HEK293T (cell line): ENCODE measurements around the gene PAPPA.

Experiments
- CTCF ChIA-PET: fragments of 350-600 bp; formaldehyde crosslinking; extraction: SDS; loops from one replicate; lab custom pipeline; 2021; ENCODE audit warnings: antibody characterized with exemption, inconsistent platforms; lab: Yijun Ruan, JAX
- POLR2A ChIA-PET: fragments of 350-600 bp; formaldehyde crosslinking; extraction: SDS; loops from one replicate; lab custom pipeline; 2020; ENCODE audit warnings: antibody characterized with exemption, inconsistent platforms; lab: Yijun Ruan, JAX
- DNase-seq: peaks from one replicate; pipeline ENCODE4 v3.0.0; 2012; ENCODE audit warnings: mixed read lengths; ENCODE audit errors: extremely low spot score
- ARNT ChIP-seq: fragments of 450-650 bp; IDR thresholded peaks from 2 replicates; pipeline ENCODE4 v1.6.1; 2017; ENCODE audit warnings: mild to moderate bottlenecking
- BHLHE40 ChIP-seq: fragments of 450-650 bp; IDR thresholded peaks from 2 replicates; pipeline ENCODE4 v1.6.1; 2016; ENCODE audit warnings: mild to moderate bottlenecking, moderate library complexity, borderline replicate concordance
- CTBP1 ChIP-seq: fragments of 450-650 bp; IDR thresholded peaks from 2 replicates; pipeline ENCODE4 v1.6.1; 2016; ENCODE audit warnings: borderline replicate concordance
- ELF4 ChIP-seq: fragments of 450-650 bp; IDR thresholded peaks from 2 replicates; pipeline ENCODE4 v1.6.1; 2017; ENCODE audit warnings: antibody characterized with exemption
- FOXA1 ChIP-seq: fragments of 450-650 bp; IDR thresholded peaks from 2 replicates; pipeline ENCODE4 v1.6.1; 2016; ENCODE audit warnings: mild to moderate bottlenecking
- FOXK2 ChIP-seq: fragments of 450-650 bp; IDR thresholded peaks from 2 replicates; pipeline ENCODE4 v1.6.1; 2016; ENCODE audit warnings: mild to moderate bottlenecking
- FOXM1 ChIP-seq: fragments of 450-650 bp; IDR thresholded peaks from 2 replicates; pipeline ENCODE4 v1.6.1; 2017; ENCODE audit warnings: mild to moderate bottlenecking, borderline replicate concordance
- HDGF ChIP-seq: fragments of 450-650 bp; IDR thresholded peaks from 2 replicates; pipeline ENCODE4 v1.6.1; 2017; ENCODE audit warnings: antibody characterized with exemption, borderline replicate concordance
- L3MBTL2 ChIP-seq: fragments of 450-650 bp; conservative IDR thresholded peaks from 2 replicates; pipeline ENCODE4 v1.6.1; 2016; ENCODE audit warnings: mild to moderate bottlenecking
- LEF1 ChIP-seq: fragments of 450-650 bp; IDR thresholded peaks from 2 replicates; pipeline ENCODE4 v1.6.1; 2017; ENCODE audit warnings: mild to moderate bottlenecking, borderline replicate concordance
- NFRKB ChIP-seq: fragments of 450-650 bp; IDR thresholded peaks from 2 replicates; pipeline ENCODE4 v1.6.1; 2016; ENCODE audit warnings: mild to moderate bottlenecking, moderate library complexity
- SP1 ChIP-seq: fragments of 450-650 bp; IDR thresholded peaks from 2 replicates; pipeline ENCODE4 v1.6.1; 2017
- SUZ12 ChIP-seq: fragments of 450-650 bp; IDR thresholded peaks from 2 replicates; pipeline ENCODE4 v1.6.1; 2016; ENCODE audit warnings: mild to moderate bottlenecking
- TARDBP ChIP-seq: fragments of 450-650 bp; IDR thresholded peaks from 2 replicates; pipeline ENCODE4 v1.6.1; 2016
- ZNF384 ChIP-seq: fragments of 450-650 bp; IDR thresholded peaks from 2 replicates; pipeline ENCODE4 v1.6.1; 2016
- TF ChIP-seq, protein P1 (sequence below): fragments of 450-650 bp; IDR thresholded peaks from 2 replicates; pipeline ENCODE4 v1.6.1; 2016

Gene PAPPA

DNA sequence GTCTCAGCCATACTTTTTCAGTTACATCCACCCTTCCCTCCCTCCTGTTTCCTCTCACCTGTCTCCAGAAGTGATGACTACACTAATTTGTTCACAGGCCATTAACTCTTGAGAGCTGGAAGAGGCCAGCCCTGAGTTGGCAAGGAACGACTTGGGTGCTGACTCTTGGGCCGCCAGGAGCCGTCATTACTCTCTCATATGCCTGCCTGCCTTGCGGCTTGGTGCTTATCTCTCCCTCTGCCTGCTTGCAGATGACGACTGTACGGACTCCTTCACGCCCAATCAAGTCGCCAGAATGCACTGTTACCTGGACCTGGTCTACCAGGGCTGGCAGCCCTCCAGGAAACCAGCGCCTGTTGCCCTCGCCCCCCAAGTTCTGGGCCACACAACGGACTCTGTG is 66.1 kb downstream of the PAPPA start:
- no peak for DNase-seq
- CTCF ChIA-PET = no interaction called here
- TF ChIP-seq SUZ12 = no peak
- no peak for TF ChIP-seq NFRKB
- no peak for TF ChIP-seq LEF1
- no peak for TF ChIP-seq BHLHE40
- no peak for TF ChIP-seq FOXK2
- no peak for TF ChIP-seq TARDBP
- TF ChIP-seq HDGF = no peak
- TF ChIP-seq SP1 = no peak
- TF ChIP-seq CTBP1 = no peak
- no peak for TF ChIP-seq ELF4
- no peak for TF ChIP-seq ZNF384
- POLR2A ChIA-PET = no interaction called here

DNA sequence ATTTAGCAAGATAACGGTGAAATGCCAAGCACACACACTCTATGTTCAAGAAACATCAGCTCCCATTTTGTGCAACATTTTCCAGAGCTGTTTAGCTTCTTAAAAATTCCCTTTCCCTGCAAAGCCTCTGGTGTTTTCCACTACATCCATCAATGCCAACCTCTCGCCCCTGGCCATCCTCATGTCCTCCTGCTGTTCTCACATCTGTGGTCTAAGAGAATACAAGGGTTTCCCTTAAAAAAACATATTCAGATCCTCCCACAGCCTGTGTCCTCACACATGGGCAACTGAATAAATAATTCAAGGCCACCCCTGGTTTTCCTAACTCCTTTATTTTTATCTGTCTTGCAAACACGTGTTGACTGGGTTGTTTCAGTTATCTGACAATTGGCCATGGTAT is 70.3 kb downstream of the PAPPA start:
- ChIA-PET CTCF (no interaction called here), POLR2A (no interaction called here)
- TF ChIP-seq, protein P1, sequence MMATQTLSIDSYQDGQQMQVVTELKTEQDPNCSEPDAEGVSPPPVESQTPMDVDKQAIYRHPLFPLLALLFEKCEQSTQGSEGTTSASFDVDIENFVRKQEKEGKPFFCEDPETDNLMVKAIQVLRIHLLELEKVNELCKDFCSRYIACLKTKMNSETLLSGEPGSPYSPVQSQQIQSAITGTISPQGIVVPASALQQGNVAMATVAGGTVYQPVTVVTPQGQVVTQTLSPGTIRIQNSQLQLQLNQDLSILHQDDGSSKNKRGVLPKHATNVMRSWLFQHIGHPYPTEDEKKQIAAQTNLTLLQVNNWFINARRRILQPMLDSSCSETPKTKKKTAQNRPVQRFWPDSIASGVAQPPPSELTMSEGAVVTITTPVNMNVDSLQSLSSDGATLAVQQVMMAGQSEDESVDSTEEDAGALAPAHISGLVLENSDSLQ = no peak
- no peak for TF ChIP-seq ARNT
- TF ChIP-seq SUZ12 = no peak
- no peak for TF ChIP-seq SP1
- no peak for TF ChIP-seq L3MBTL2
- TF ChIP-seq TARDBP = no peak
- TF ChIP-seq NFRKB = no peak
- TF ChIP-seq LEF1 = no peak
- TF ChIP-seq ZNF384 = no peak
- TF ChIP-seq HDGF = no peak
- no peak for TF ChIP-seq BHLHE40
- no peak for TF ChIP-seq FOXA1
- no peak for TF ChIP-seq CTBP1
- TF ChIP-seq ELF4 = no peak
- TF ChIP-seq FOXK2 = no peak
- no peak for TF ChIP-seq FOXM1
- DNase-seq = no peak

GRCh38 chr9:116230051-116230632 is 76.6 kb downstream of the PAPPA start:
- POLR2A ChIA-PET = no interaction called here

GRCh38 chr9:116232424-116233159 is 79.0 kb downstream of the PAPPA start:
- TF ChIP-seq FOXM1 (no peak), HDGF (no peak), ARNT (no peak), FOXK2 (no peak), FOXA1 (no peak), SP1 (no peak), ELF4 (no peak), NFRKB (no peak), SUZ12 (no peak)
- TF ChIP-seq, protein P1 = no peak
- no peak for DNase-seq
- ChIA-PET CTCF (no interaction called here), POLR2A (no interaction called here)

More at GRCh38 chr9:116230051-116230632, 76.6 kb downstream of the PAPPA start:
- no peak for DNase-seq
- CTCF ChIA-PET = no interaction called here
- TF ChIP-seq SUZ12 = no peak

DNA sequence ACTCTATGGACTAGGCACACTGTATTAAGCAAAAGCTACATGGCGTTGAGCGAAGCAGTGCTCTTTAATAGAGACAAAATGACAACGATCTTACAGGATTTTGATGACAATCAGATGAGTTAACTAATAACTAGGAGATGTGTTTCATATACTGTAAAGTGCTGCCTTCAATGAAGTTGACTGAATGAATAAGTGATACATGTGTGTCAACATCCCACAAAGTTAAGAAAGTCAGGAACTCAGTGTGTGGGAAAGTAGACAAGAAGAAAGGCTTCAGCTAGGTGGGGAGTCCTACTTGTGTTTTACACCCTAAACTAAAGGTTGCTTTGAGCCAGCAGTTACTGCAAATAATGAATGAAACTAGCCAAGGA is 79.6 kb downstream of the PAPPA start:
- CTCF ChIA-PET = no interaction called here
- no peak for TF ChIP-seq BHLHE40
- no peak for TF ChIP-seq TARDBP
- TF ChIP-seq ZNF384 = no peak
- TF ChIP-seq CTBP1 = no peak
- TF ChIP-seq HDGF = no peak
- TF ChIP-seq LEF1 = no peak
- no peak for DNase-seq
- POLR2A ChIA-PET = no interaction called here

GRCh38 chr9:116234081-116234480 is 80.5 kb downstream of the PAPPA start:
- CTCF ChIA-PET = interaction anchor here (0.6 kb wide), 1 partner anchor 338 kb away, joined by 3 read pairs; no protein-coding TSS in a partner anchor
- no peak for DNase-seq
- TF ChIP-seq FOXM1 (no peak), TARDBP (no peak), FOXK2 (no peak), NFRKB (no peak), BHLHE40 (no peak)
- TF ChIP-seq, protein P1 = no peak
- POLR2A ChIA-PET = no interaction called here

DNA sequence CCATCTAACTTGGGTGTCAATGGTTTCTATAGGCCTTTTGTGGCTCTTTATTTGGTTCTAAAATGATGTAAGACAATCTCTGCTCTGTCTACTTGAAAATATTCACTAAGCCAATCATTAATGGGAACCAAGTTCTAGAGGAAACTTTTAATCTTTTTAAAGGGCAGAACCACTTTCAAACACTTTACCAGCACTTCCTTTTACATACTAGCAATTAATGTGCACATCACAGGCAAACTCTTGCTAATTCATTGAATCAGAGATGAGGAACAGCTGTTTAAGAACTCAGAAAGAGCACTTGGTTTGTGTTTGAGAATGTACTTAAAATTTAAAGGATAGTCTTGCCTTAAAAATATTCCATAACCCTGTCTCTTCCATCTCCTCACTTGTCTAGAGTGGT is 83.4 kb downstream of the PAPPA start:
- no peak for TF ChIP-seq LEF1
- TF ChIP-seq, protein P1 = no peak
- TF ChIP-seq FOXM1 = no peak
- no peak for TF ChIP-seq ARNT
- TF ChIP-seq FOXA1 = no peak
- no peak for TF ChIP-seq NFRKB
- TF ChIP-seq CTBP1 = no peak
- no peak for TF ChIP-seq TARDBP
- TF ChIP-seq SUZ12 = no peak
- TF ChIP-seq ZNF384 = no peak
- TF ChIP-seq ELF4 = no peak
- TF ChIP-seq FOXK2 = no peak
- TF ChIP-seq BHLHE40 = no peak
- TF ChIP-seq HDGF = no peak
- TF ChIP-seq L3MBTL2 = no peak
- POLR2A ChIA-PET = no interaction called here
- CTCF ChIA-PET = no interaction called here
- DNase-seq = no peak
